Body of pancreas (tissue), 4 donors: ENCODE data around the gene CCL18.

Source experiments
- CTCF ChIP-seq, 7 experiments: fragments of 450-650 bp in 4 of 7; fragments of 200-600 bp in 3 of 7; sonication (generic) in 3 of 7; IDR thresholded peaks; one replicate each; pipeline ENCODE4 v1.5.1; 2016 to 2019; ENCODE audit warnings: antibody characterized with exemption in 7 of 7
- POLR2A ChIP-seq, 3 donors: fragments of 450-650 bp; IDR thresholded peaks; one replicate each; pipeline ENCODE4 v1.6.1; 2016; ENCODE audit warnings: antibody characterized with exemption in 3 of 3, mild to moderate bottlenecking in 2 of 3

DNA sequence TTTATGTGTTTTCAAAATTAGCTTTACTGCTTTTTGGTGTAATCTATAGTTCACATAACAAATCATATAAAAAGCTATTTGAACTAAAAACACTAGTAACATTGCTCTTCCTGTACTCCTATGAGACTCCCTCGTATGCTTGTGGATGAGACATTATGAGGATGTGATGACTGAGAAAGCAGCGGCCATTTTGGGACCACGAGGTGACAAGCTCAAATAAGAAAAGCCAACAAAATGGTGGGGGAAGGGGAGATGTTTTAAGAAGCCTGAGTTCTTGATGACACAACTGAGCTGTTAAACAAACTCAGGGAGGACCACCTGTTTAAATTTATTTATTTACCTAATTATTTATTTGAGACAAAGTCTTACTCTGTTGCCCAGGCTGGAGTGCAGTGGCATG is 4.5 kb downstream of the CCL18 start:
- no peak for TF ChIP-seq CTCF (IDR thresholded peaks at IDR 0.05)
- TF ChIP-seq POLR2A (IDR thresholded peaks at IDR 0.05): no peak
